ENCODE measurements around the gene SIM2.

Gene SIM2

DNA sequence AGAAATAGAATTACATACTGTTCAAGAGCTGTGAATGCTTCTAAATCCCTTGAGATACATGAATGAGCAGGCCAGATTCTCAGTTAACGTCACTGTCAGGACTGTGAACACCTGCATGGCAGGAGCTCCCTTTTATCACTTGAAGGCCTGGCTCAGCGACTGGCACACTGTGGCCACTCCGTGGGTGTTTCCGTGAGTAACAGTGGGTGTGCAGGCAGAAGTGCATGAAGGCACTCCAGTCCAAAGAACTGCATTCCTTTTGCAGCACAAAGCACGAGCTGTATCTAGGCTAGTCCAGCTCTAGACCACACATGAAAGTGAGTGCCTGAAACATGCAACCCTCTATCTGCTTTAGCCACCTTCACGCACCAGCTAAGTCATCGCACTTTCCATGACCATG lies 9.6 kb upstream of the SIM2 start:
- no peak for DNase-seq

DNA sequence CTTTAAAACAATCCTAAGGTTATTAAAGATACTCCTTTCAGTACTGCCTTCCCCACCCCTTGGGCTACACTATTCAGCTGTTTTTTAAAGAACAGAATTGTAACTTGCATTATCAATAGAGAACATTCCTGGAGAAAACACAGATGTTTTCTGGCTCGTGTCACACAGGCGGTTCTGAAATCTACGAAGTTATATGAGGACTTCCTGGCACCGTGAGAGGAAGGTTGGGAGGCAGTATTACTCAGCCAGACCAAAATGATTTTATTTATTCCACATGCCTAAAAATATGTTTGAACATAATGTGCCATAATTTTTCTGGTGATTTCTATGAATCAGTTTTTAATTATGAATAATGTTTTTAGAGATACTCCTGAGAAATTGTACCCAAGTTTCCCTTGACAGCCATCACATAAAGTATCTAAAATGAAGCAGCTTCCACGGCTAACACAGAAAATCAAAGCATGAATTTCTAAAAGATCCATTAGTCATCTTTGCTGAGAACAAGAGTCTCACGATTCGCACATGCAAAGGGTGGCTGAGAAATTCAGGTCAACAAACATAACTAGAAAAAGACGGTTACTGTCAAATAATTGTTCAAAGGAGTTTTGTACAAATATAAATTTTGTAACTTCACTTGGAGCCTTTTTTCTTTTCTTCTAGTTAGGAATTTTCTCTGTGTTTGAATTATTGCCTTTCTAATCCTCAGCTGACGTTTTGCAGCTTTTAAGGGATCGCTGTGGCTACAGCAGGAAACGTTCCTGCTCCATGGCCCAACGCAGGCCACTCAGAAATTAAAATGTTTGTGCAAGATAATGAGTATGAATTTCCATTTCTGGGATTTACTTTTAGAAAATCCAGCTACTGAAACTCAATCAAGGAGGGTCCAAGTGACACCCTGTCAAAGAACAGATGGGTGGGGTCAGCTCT lies 8.0 kb upstream of the SIM2 start:
- no peak for DNase-seq

DNA sequence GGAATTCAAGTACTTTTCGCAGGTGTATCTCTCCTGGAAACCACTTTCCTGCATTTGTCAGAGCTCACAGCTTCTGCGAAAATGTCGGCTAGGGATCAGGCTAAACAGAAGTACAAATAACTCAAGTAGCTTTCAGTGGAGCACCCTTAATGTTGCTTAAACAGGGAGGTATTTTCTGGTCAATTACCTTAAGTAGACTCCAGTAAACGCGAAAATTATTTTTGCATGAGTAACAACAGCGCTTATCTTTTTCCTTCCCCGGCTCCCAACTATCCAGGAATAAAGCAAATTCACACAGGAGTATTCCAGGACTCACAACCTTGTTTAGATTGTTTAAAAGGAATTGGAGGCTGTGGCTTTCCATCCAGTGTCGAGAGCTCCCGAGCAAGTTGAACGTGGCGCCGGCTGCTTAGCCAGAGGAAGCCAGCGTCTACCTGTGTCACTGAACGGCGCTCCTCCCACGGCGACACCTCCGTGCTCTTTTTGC lies 7.3 kb upstream of the SIM2 start:
- no peak for DNase-seq

DNA sequence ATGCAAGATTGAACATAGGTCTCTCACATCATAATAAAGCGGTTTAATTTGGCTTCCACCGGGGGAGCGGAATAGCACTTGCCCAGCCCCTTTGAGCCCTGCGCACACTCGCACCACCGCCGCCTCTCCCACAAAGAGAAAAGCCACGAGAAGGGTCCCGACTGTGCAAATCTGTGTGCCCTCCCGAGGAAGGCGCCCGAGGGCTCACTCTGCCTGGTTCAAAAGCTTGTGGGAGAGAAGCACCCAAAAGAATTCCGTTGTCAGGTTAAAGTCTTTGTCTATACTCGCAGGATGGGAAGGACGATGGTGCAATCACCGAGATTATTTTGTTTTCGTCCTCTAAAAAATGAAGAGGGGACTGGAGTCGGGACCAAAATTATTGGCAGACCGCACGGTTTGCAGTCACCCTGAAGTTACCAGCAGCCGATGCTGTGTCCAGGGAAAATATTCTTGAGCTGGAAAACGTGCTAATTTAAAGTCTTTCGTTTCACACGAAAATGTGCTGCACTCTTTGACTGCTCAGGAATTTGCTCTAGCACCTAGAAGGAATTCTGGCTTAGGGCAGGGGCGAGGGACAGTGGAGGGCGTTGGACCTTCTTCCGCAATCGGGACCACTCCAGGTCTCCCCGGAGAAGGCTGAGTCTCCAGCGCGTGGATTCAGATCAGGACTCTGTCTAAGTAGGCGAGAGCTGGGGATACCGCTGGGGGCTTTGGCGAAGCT lies 6.6 kb upstream of the SIM2 start:
- DNase-seq, result no peak

DNA sequence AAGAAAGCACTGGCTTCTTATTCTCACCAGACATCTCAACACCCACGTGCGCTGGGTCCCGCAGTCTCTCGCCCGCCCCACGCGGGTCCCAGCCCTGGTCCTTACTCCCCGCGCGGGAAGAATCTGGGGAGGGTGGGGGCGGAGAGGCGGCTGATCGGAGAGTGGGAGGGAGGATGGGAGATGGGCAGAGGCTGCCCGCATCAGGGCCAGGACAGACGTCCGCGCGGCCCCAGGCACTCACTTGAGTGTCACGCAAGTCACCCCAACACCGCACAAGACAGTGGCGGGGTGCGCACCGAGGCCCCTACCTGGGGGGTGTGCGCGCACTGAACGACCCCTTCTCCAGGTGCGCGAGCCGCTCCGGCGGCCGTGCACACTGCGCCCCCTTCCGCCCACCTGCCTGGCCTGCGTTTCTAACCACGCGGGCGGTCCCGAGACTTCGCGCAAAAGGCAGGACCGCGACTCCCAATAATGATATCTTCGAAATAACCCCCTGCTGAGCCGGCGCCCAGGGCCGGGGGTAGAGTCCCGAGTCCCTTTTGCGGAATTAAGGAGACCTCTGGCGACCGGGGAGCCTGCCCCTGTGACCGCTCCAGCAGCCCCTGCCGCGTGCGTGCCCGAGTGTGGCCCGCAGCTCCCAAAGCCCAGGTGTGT lies 6.0 kb upstream of the SIM2 start:
- DNase-seq, result no peak

DNA sequence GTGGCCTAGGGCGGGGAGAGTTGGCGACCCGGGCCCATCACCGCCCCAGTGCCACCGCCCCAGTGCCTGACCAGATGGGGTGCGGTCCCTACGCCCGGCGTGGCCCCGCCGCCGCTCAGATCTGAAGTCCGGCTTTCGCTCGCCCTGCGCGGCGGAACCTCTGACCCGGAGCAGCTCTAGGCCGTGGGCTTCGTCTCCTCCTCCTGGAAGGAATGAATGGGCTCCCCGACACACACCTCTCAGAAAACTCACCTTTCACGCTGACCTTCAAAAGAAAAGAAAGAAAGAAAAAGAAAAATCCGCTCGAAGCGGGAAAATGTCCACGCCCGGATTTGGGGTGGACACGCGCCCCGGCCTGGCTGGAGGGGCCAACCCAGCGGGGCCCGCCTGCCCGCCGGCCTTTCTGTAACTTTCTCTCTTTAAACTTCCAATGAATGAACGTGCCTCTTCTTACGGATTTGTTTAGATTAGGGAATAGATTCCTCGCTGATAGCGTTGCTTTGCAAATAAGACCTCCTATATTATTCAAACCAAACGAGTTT lies 5.4 kb upstream of the SIM2 start:
- no peak for DNase-seq

DNA sequence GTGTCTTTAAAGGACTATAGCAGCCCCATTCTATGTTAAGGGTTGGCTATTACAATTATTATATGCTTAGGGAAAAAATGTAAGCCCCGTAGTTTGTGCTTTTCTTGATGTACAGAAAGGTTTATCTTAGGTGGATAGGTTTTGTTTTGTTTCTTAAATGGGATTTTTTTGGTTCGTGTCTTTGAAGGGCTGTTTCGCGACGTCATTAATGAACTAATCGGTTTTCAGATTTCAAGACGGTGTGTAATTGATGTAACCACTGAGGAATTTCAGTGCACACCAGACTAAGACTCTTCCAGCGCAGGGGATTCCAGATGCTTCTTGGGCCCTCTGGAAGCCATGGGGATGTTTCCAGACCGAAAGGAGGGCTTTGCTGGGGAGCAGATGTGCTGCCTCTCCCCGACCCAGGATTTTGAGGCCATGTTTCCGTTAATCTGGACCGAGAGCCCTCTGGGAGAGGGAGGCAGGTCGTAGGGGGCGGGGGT lies 4.8 kb upstream of the SIM2 start:
- DNase-seq, result no peak

DNA sequence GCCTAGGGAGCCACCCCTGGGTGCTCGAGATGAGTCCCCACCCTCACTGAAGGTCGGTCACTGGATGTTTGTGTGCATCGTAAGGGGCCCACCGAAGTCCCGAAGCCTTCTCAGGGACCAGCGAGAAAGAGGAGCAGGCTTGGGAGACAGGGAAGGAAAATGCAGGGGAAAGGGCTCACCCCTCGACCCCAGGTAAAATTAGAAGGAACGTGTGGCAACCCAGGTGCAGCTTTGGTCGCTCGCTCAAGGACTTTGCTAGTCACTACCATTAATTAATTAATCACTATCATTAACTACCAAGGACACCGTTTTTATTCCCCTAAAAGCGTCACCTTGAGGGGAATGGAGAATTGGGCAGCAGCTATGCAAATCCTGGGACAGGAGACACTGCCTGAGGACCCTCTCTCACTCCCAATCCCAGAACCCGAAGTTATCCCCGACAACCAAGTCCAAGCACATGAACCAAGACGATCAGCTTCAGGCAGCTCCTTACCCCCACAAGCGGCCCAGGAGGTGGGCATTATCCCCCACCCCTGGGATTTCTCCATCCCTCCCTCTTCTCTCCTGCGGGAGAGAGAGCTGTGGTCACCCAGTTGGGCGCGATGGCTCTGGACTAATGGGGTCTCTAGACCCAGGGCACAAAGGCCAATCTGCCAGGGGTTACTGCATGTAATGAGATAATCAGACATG lies 4.2 kb upstream of the SIM2 start:
- DNase-seq, result no peak

DNA sequence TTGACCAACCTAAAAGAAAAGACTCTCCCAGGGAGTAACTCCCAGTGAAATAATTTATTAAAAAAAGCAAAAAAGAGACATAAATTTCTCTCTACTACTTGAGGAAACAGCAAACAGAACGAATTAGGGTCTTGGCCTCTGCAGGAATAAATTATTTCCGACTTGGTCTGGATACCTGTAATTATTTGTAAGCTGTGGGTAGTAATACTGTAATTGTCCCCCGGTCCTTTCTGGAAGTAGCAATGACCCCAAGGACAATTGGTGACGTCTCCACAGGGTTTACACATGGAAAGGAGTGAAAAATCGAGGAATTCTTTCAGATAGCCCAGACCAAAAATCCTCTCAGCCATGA lies 3.7 kb upstream of the SIM2 start:
- no peak for DNase-seq

DNA sequence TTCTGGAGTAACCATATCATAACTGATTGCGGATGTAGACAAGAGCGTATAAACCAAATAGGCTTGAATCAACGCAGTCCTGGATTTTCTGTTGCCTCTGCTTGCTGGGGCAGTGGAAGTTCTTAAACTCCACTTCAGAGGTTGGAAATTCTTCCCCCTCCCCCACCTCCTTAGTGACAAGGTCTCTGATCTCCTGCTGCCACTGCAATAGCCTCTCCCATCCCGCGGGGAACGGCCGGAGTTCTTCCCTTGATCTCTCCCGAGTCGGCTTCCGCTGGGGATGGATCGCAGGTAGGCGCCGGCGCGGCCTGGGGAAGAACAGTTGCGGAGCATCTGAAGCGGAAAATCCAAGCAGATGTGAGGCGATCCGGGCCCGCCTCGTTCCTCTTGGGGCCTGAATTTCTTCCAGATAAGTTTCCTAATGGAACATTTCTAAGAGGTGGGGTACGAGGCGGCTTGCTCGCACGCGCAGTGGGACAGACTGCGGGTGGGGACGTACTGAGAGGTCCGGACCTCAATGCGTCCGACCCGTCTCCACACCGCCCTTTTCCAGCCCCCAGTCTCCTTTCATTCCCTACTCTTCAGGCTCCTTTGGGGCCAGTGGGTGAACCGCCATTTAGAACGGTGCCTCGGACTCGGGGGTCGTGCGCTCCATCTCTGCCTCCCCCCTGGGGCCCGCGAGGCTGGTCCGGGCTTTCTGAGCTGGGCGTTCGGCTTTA lies 3.1 kb upstream of the SIM2 start:
- no peak for DNase-seq

DNA sequence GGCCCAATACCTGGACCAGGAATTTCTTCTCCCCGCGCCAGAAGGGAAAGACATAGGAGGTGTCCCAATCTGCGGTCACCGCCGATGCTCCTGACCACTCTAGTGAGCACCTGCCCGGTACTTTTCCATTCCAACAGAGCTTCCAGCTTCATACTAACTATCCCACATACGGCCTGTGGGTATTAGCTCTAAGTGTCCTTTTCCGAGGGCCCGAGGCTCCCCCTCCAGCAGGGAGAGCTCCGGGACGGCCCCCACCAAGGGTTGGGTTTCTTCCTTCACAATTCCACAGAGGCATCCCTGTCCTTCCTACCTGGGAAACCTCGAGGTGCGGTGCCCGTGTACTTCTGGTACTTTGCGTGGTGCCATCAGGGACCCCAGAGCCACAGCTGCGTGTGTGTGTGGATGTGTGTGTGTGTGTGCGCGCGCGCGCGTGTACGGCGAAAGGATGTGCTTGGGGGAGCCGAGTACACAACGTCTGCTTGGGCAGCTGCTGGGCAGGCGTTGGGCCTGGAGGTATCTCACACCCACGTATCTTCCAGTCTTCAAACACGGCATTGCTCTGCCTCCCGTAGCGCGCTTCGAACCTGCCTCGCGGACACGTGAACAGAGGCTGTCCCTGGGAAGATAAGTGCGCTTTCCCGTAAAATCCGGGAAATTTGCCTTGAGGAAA lies 2.4 kb upstream of the SIM2 start:
- DNase-seq, result no peak

DNA sequence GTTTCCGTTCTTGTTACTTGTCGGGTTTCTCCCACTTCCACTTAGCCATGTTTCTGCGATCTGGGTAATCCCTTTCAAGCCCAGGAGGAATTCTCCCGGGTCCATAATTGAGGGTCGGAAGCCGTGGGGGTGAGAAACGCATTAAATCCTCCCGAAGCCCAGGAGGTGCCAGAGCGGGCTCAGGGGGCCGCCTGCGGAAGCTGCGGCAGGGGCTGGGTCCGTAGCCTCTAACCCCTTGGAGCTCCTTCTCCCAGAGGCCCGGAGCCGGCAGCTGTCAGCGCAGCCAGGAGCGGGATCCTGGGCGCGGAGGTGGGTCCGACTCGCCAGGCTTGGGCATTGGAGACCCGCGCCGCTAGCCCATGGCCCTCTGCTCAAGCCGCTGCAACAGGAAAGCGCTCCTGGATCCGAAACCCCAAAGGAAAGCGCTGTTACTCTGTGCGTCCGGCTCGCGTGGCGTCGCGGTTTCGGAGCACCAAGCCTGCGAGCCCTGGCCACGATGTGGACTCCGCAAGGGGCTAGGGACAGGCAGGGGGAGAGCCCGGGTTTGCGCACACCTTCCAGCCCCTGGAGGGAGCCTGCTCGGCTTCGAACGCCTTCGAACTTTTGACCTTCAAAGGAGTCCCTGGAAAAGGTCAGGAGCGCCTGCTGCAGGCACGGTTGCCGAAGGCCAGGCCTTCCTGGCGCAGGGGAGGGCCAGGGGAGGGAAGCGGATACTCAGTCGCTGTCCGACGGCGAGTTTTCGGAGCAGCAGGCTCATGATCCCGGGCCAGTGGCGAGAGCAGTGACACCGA lies 1.7 kb upstream of the SIM2 start:
- DNase-seq, result no peak

DNA sequence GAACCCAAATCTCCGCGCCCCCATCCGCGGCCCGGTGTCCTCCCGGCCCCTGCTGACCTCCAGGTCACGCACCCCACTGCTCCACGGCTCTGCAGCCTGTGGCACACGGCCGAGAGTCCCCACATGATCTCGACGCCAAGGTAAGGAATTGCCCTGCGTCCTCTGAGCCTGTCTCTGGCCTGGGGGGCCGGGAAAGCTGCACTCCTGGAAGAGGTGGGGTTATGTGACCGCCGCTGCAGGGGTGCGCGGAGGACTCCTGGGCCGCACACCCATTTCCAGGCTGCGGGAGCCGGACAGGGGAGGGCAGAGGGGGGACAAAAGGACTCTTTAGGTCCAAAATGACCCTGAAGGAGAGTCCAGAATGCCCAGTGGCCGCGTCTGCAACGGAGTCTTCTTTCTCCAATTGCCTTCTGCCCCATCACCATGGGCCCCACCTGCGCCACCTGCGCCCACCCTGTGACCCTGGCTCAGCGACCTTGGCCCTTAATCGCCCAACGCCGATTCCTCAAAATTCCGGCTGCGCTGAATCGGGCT lies 997 bp upstream of the SIM2 start:
- no peak for DNase-seq

DNA sequence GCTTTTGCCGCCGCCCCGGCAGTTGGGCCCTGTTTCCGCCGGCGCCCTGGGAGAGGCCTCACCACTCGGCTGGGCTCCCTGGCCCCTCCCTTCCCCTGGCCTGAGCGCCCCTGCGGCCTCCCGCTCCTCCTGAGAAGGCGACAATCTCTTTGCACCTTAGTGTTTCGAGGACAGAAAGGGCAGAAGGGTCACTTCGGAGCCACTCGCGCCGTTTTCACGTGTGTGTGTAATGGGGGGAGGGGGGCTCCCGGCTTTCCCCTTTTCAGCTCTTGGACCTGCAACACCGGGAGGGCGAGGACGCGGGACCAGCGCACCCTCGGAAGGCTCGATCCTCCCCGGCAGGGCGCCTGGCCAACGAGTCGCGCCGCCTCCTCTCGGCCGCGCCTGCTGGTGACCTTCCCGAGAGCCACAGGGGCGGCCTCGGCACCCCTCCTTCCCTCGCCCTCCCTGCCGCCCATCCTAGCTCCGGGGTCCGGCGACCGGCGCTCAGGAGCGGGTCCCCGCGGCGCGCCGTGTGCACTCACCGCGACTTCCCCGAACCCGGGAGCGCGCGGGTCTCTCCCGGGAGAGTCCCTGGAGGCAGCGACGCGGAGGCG lies 432 bp upstream of the SIM2 start:
- DNase-seq, result no peak

DNA sequence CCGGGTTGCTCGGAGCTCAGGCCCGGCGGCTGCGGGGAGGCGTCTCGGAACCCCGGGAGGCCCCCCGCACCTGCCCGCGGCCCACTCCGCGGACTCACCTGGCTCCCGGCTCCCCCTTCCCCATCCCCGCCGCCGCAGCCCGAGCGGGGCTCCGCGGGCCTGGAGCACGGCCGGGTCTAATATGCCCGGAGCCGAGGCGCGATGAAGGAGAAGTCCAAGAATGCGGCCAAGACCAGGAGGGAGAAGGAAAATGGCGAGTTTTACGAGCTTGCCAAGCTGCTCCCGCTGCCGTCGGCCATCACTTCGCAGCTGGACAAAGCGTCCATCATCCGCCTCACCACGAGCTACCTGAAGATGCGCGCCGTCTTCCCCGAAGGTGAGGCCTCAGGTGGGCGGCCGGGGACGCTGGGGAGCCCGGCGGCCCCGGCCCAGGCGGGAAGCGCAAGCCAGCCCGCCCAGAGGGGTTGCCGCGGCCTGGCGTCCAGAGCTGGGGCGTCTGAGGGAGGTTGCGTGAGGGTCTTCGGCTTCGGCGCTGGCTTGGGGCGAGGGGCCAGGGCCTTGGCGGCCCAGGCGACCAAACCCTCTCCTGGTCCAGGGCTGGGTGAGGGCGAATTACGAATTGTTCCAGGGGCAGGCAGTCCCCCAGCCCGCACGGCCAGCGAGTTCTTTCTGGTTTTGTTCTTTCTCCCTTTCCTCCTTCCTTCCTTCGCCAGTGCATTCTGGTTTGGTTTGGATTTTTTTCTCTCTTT lies 805 bp downstream of the SIM2 start:
- no peak for DNase-seq

DNA sequence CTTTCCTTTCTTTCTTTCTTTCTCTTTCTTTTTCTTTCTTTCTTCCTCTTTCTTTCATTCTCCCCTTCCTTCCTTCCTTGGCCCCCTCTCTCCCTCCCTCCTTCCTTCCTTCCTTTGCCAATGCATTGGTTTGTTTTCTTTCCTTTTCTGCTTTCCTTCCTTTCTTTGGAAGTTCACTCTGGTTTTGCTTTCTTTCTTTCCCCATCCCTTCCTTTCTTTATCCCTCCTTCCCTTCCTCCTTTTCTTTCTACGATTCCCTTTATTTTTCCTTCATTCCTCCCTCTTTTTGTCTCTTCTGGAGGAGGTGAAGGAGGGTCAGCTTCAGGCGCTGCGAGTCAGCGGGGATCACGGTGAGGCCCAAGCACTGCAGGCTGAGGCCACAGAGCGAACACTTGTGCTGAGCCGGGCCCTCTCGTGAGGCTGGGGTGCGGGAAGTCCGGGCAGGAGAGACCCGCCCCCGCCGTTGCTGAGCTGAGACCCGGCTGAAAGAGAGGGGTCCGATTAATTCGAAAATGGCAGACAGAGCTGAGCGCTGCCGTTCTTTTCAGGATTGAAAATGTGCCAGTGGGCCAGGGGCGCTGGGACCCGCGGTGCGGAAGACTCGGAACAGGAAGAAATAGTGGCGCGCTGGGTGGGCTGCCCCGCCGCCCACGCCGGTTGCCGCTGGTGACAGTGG lies 1.5 kb downstream of the SIM2 start:
- no peak for DNase-seq

DNA sequence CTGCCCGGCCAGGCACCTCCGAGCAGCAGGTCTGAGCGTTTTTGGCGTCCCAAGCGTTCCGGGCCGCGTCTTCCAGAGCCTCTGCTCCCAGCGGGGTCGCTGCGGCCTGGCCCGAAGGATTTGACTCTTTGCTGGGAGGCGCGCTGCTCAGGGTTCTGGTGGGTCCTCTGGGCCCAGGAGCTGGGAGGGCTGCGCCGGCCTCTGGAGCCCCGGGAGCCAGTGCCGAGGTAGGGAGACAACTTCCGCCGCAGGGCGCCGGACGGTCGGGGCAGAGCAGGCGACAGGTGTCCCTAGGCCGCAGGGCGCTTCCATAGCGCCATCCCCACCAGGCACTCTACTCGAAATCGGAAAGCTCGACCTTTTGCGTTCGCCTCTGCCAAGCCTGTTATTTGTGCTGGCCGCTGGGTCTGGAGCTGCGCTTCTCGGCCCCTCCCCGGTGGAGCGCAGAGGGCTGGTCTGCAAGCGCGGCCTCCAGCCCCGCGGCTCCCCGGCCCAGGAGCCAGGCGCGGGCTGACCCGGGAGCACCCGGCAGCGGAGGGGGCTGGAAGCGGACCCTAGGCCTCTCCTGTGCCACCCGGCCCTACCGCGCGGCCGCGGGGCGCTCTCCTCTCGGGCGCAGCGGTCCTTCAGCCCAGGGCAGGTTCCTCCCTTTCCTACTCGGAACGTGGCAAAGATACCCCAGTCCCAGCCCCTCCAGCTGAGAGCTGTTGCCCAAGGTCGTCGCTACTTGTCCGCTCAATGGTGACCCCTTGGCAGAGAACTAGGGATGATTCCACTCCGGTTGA lies 2.2 kb downstream of the SIM2 start:
- DNase-seq, result no peak
